GM12864 (cell line): Measurements from ENCODE around the gene IQSEC1.
A peak's percentile ranks its signal among the peaks of the same experiment; 100 is the strongest.

Source experiments
- DNase-seq: peaks from one replicate; pipeline ENCODE4 v3.0.0-alpha.2; 2011; ENCODE audit warnings: low read depth
- H3K4me3 ChIP-seq: 2 replicates; pipeline ENCODE4 v1.5.1; 2011; ENCODE audit warnings: mild to moderate bottlenecking, low read depth, low read length, control low read depth
- CTCF ChIP-seq: IDR thresholded peaks from 2 replicates; pipeline ENCODE4 v1.5.1; 2011; ENCODE audit warnings: low read depth, mild to moderate bottlenecking, moderate library complexity, low read length, control low read depth, inconsistent platforms; ENCODE audit errors: missing control alignments

Gene IQSEC1

GRCh38 chr3:12998648-12999047 lies 74.6 kb downstream of the IQSEC1 start:
- no peak overlapping the region for H3K4me3 ChIP-seq
- DNase-seq, result no peak
- no peak for TF ChIP-seq CTCF

- DNase-seq, result no peak
- H3K4me3 ChIP-seq, result no peak overlapping the region
- no peak for TF ChIP-seq CTCF
These were observed 75.8 kb downstream of the IQSEC1 start for GRCh38 chr3:12997387-12997786.

- no peak for TF ChIP-seq CTCF
- no peak for DNase-seq
These were observed 77.1 kb downstream of the IQSEC1 start for GRCh38 chr3:12996181-12996506.

GRCh38 chr3:12995389-12996180 lies 77.6 kb downstream of the IQSEC1 start:
- peak overlapping the region; percentile 55 for H3K4me3 ChIP-seq
- no peak for DNase-seq
- TF ChIP-seq CTCF, result no peak

More at GRCh38 chr3:12996181-12996506, 77.1 kb downstream of the IQSEC1 start:
- no peak overlapping the region for H3K4me3 ChIP-seq

GRCh38 chr3:12994607-12995388 lies 78.4 kb downstream of the IQSEC1 start:
- DNase-seq, result no peak
- peak overlapping the region; percentile 55 for H3K4me3 ChIP-seq
- peak; percentile 83 for TF ChIP-seq CTCF

GRCh38 chr3:12994357-12994606 lies 78.9 kb downstream of the IQSEC1 start:
- H3K4me3 ChIP-seq, result peak overlapping the region; percentile 55
- no peak for DNase-seq
- no peak for TF ChIP-seq CTCF
